ENCODE results near the gene TSPAN7. TPM values are rescaled to one million over a fixed set of nuclear protein-coding genes. Genes with fewer than 3 reads are reported as not detected.

Gene TSPAN7
- total RNA-seq, 1 donor from 2014 or later: 54.6 TPM

DNA sequence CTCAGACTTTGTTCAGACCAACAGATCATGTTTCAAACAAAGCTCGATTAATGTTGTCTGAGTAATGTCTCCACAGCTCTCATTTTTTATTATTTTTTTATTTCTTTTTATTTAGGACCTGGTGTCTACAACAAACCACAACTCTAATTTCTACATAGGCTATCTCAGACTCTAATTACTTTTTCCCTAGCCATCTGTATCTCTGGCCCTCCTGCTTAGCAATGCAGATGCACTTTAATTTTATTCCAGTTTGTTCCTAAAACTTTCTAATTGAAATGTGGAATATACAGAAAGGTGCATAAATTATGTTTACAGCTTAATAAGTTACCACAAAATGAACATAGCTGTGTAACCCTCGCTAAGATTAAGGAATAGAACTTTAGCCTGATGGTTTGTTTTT is 120.8 kb downstream of the TSPAN7 start:
- intact Hi-C loops (cut with DNase I): no loop called here
- Histone ChIP-seq H3K36me3 (no peaks in the 10 kb centered on the region), H3K27me3 (ENCODE audit: low read depth) (no peaks in the 10 kb centered on the region), H3K4me1 (no peaks in the 10 kb centered on the region), H3K4me3 (no peak overlapping the region), H3K9me3 (no peaks in the 10 kb centered on the region), H3K27ac (no peak overlapping the region)
- TF ChIP-seq, protein P1, sequence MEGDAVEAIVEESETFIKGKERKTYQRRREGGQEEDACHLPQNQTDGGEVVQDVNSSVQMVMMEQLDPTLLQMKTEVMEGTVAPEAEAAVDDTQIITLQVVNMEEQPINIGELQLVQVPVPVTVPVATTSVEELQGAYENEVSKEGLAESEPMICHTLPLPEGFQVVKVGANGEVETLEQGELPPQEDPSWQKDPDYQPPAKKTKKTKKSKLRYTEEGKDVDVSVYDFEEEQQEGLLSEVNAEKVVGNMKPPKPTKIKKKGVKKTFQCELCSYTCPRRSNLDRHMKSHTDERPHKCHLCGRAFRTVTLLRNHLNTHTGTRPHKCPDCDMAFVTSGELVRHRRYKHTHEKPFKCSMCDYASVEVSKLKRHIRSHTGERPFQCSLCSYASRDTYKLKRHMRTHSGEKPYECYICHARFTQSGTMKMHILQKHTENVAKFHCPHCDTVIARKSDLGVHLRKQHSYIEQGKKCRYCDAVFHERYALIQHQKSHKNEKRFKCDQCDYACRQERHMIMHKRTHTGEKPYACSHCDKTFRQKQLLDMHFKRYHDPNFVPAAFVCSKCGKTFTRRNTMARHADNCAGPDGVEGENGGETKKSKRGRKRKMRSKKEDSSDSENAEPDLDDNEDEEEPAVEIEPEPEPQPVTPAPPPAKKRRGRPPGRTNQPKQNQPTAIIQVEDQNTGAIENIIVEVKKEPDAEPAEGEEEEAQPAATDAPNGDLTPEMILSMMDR (IDR thresholded peaks at IDR 0.05): no peak
- DNase-seq (no peak), ATAC-seq (no peak)

DNA sequence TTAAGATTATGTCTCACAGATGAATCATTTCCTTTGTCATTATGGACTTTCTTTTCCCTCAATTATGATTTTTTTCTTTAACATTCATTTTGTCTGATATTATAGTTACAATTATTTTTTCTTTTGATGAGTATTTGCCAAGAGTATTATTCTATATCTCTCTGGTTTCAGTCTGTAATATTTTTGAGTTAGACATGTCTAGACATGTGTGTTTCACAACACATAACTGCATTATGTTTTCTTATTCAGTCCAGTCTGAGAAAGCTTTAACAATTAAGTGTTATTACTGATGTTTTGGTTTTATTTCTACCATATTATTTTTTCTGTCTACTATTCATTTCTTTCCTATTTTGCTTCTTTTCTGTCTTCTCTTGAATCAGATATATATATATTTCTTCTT is 131.6 kb downstream of the TSPAN7 start:
- TF ChIP-seq, protein P1 (IDR thresholded peaks at IDR 0.05): no peak
- ATAC-seq: no peak
- H3K4me1 ChIP-seq: no peaks in the 10 kb centered on the region
- H3K36me3 ChIP-seq: no peaks in the 10 kb centered on the region
- H3K4me3 ChIP-seq: no peak overlapping the region
- H3K9me3 ChIP-seq: no peaks in the 10 kb centered on the region
- H3K27me3 ChIP-seq (ENCODE audit: low read depth): no peaks in the 10 kb centered on the region
- H3K27ac ChIP-seq: no peak overlapping the region
- no peak for DNase-seq
- intact Hi-C loops (cut with DNase I): no loop called here

DNA sequence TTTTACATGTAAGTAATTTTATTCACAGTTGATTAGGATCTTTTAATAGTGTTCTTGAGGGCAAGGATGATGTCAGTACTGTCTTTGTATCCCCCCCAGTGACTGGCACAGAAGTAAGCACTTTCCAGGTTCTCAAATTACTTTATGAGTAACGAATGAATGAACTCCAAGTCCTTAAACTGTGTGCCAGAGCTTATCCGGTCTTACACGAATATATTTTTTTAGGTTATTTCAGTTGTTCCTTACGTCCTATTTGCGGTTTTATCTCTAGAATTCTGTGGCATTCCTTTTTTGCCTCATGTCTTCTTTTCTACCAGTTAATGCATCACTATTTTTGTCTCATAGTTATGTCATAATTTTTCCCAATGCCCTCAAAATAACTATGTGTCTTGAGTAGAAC is 133.1 kb downstream of the TSPAN7 start:
- DNase-seq (no peak), ATAC-seq (no peak)
- Histone ChIP-seq H3K27me3 (ENCODE audit: low read depth) (no peaks in the 10 kb centered on the region), H3K27ac (no peak overlapping the region), H3K4me1 (no peaks in the 10 kb centered on the region), H3K9me3 (no peaks in the 10 kb centered on the region), H3K4me3 (no peak overlapping the region), H3K36me3 (no peaks in the 10 kb centered on the region)
- TF ChIP-seq, protein P1 (IDR thresholded peaks at IDR 0.05): no peak
- intact Hi-C loops (cut with DNase I): no loop called here

DNA sequence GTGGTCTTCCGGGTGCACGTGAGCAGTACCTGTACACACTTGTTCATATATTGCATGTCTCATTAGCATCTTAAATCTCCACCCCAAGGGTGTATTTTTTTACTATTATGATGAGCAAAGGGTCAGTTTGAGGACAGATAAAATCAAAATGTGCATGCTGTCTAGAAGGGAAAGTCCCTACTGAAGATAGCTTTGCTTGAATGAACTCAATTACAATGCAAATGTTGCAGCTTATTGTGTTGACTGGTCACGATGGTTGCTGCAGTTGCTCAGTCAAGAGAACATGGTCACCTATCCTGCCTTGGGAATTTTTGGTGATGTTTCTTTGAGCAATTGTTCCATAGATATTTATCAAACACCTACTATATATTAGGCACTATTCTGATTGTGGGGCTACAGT is 136.1 kb downstream of the TSPAN7 start:
- H3K4me3 ChIP-seq: no peak overlapping the region
- no peaks in the 10 kb centered on the region for H3K9me3 ChIP-seq
- DNase-seq: no peak
- no peak overlapping the region for H3K27ac ChIP-seq
- TF ChIP-seq, protein P1 (IDR thresholded peaks at IDR 0.05): no peak
- ATAC-seq: no peak
- intact Hi-C loops (cut with DNase I): no loop called here
- H3K27me3 ChIP-seq (ENCODE audit: low read depth): no peaks in the 10 kb centered on the region
- no peaks in the 10 kb centered on the region for H3K36me3 ChIP-seq
- no peaks in the 10 kb centered on the region for H3K4me1 ChIP-seq

DNA sequence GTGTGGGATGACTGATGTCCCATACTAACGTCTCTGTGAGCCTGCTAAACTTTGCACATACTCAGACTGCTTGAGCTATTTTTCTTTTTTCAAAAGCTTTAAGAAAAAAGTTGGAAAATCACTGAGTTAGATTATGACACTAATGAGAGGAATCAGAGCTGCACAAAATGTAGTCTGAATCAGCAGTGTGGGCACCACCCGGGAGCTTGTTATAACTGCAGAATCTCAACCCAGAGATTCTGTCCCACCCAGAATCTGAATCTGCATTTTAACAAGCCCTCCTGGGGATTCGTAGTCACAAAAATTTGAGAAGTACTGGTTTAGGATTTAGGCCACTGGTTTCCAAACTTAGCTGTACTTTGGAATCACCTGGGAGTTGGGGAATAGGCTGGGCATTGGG is 137.8 kb downstream of the TSPAN7 start:
- no peaks in the 10 kb centered on the region for H3K4me1 ChIP-seq
- no peaks in the 10 kb centered on the region for H3K27me3 ChIP-seq (ENCODE audit: low read depth)
- H3K9me3 ChIP-seq: no peaks in the 10 kb centered on the region
- no peak overlapping the region for H3K27ac ChIP-seq
- ATAC-seq (no peak), DNase-seq (no peak)
- H3K4me3 ChIP-seq: no peak overlapping the region
- TF ChIP-seq, protein P1 (IDR thresholded peaks at IDR 0.05): no peak
- intact Hi-C loops (cut with DNase I): no loop called here
- no peaks in the 10 kb centered on the region for H3K36me3 ChIP-seq

DNA sequence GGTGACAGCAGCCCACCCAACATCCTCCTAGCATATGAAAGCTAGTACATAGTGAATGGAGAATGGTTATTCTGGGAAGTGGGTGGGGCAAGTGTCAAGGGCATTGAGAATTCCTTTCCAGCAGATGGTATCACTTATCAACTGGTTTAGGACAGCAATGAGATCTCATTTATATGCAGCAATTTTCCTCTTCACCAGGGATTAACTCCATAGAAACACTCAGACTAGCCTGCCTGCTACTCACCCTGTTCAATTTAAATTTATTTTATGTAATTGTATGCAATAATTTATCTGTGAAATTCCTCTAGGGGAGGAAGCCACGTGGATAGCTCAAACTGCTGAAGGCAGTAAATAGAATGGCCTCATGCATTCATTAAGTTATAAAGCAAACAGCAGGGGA is 138.4 kb downstream of the TSPAN7 start:
- no peak overlapping the region for H3K27ac ChIP-seq
- TF ChIP-seq, protein P1 (IDR thresholded peaks at IDR 0.05): no peak
- no peak overlapping the region for H3K4me3 ChIP-seq
- ATAC-seq: no peak
- no peaks in the 10 kb centered on the region for H3K9me3 ChIP-seq
- H3K36me3 ChIP-seq: no peaks in the 10 kb centered on the region
- H3K4me1 ChIP-seq: no peaks in the 10 kb centered on the region
- H3K27me3 ChIP-seq (ENCODE audit: low read depth): no peaks in the 10 kb centered on the region
- DNase-seq: no peak
- intact Hi-C loops (cut with DNase I): no loop called here

All from lower lobe of right lung (tissue), 2 donors.